GM19023 (cell line): ENCODE data around the gene TPRG1.

ENCODE experiments used
- ATAC-seq: cut with Tn5 transposase; IDR thresholded peaks from one replicate; pipeline ENCODE4 v1.9.1; 2021; ENCODE audit warnings: mild to moderate bottlenecking, moderate library complexity; ENCODE audit not compliant: unreplicated experiment

The TPRG1 gene

DNA sequence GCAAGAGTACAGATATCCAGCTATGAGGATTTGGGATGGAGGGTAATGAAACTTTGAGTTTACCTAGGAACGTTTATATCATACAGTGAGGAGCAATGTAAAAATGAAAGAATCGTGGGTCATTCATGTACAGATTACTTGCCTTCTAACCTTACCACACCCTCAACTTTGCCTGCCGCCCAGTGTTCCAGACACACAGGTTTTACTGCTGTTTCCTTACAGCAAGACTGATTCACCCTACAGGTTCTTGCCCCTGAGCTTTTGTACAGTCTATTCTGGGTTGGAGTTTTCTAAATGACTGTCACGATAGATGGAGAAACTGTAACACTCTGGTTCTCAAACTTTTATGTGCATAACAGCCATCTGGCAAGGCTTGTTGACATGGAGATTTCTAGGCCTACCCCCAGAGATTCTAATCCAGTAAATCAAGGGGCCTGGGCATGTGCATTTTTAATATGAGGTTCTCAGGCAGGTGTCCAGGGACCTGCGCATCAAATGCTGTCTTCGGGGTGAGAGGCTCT lies 6.6 kb upstream of the TPRG1 start:
- ATAC-seq: no peak

DNA sequence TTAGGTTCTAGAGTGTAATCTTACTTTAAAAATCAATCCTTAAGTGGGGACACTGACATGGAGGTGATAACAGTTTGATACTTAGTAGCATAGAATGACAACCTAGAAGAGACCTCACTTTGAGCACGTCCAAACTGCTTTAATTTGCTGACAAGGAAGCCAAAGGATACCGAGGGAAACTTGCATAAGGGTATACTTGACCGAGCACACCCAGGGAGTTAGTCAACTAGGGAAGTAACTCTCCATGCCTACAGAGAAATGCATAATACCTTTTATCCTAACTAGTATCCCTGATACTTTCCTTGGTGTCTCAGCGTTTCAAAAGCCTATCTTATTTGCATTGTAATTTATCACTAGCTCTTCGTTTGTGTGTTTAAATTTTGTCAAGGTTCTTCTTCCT lies 5.5 kb upstream of the TPRG1 start:
- no peak for ATAC-seq

DNA sequence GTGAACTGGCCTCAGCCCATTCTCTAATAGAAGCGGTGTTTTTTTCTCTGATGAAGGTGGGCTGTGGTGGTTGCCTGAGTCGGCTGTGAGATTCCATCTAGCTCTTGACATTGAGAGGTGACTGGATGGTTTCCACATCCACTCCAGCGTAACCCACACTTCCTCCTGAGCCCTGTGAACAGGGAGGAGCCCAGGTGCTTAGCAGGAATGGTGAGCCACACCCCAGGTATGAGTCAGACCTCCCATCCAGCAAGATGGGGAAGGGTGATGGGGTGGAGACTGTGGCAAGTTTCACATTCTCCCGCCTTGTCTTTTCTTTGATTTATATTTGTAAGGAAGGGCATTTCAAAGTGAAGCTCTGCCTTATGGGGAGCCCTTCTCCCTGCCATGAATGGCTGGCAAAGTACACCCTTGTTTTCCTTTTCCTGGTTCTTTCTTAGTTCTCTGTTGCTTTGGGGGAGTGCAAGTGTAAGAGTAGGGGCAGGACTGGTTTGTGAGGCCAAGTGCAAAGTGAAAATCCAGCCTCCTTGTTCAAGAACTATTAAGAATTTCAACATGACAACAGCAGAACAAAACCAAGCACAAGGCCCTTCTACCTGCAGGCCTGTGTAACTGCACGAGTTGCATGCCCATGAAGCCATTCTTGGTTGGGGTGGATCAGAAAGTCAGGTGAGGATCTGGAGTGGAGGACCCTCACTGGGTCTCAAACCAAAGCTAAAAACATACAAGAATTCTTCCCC lies 4.6 kb upstream of the TPRG1 start:
- ATAC-seq: no peak

DNA sequence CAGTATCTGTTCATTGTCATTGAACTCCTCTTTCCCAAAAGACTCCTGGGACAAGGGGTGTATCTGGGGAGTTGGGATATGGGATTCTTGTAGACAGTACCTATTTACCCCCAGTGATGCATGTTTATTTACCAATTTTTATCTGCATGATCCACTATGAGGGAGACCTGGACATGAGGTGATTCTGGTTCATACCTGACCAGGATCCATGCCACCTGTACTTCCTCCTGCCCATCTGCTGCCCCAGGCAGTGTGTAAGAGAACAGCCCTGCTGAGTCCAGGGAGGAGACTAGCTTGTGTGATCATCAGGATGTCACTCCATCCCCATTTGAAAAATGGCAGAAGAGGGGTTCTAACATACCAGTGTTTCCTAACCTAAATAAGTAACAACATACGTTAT lies 3.1 kb upstream of the TPRG1 start:
- no peak for ATAC-seq

DNA sequence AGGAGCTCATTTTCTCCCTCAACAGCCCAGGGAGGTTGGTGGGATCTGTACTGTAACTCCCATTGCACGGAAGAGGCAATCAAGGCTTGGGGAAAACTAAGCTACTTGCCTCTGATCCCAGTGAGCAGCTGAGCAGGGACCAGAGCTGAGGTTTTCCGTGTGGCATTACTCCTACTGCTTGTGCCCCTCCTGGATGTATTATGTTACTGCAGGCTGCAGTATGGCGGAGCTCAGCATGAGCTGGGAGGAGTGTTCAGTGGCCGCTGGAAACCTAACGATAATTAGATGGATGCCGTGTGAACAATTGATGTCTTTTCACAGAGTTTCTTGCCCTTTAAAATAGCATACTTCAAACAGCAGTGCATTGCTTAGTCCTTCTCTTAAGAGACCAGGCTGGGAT lies 2.0 kb upstream of the TPRG1 start:
- ATAC-seq: no peak

DNA sequence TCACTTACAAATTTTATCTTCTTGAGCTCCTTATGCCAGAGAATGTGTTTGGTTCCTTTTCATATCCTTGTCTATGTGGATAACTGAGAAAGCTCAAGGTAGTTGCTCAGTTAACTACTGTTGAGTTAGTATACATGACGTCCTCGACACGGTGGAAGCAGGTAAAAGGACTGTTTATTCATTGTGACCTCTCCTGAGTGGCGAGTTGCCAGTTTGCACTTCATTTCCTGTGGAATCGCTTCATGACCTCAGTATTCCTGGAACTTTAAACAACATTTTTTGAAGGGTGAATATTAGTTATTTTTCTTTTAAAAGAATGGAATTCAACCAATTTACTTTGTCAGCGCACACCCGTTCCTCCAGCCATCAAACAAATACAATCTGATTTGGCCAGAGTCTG lies 1.2 kb upstream of the TPRG1 start:
- ATAC-seq: no peak

DNA sequence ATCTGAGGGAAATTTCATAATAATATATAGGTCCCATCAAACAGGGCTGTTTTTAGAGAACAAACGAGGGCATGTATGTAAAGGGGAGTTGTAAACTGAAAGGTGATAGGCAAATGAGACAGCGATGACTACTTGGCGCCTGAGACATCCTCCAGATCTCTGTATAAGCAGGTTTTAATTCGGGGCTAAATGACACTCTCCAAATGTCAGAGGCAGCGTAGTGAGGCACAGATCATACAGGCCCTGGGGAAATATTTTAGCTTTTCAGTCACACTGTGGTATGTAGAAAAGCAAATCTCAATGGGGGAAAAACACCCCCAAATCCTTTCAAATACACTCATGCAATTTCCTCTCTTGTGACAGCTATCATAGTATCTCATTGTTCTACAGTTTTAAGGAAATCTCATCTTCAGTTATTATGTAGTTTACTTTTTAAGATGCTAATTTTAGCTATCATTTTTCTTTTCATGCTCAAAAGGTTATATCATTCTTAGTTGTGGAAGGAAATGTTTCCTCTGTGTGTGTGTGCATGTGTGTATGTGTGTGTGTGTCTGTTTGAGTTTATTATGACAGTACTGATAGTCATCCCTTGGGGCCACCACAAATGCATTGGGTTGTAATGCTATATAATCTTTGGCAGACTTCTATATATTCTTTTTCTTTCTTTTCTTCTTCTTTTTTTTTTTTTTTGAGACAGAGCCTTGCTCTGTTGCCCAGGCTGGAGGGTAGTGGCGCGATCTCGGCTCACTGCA lies 1.1 kb downstream of the TPRG1 start:
- ATAC-seq: no peak

DNA sequence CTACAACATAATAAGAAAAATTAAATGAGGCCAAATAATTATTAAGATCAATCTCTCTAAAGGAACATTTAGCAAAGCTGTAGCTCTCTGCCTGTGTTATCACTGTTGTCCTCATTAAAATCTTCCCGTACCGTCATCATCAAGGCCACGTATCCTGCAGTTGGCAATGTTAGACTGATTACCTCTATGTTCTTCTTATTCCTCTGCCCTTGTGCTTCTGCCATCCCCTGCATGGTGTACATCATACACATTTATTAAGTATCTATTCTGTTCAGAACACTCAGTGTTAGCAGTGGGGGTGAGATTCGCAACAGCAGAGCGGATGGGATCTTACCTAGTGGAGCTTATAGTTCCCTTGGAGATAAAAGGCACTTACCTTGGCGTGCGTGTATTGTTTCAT lies 12.8 kb downstream of the TPRG1 start:
- no peak for ATAC-seq

DNA sequence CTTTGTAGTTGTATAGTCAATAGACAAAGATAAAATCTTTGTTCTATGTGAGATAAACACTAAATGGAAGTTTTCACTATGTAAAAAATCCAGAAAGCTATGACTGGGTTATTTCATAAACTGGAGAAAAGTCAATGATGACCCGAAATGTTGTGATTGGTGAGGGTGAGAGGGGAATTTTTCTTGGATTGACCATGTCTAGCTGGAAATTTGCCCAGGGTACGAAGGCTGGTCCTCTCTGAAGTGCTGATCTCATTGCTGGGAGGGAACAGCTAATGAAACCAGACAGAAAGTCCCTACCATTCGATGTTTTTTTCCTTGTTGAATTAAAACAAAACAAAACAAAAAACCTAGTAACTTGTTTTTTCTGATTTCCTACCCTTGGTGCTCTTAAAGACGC lies 14.3 kb downstream of the TPRG1 start:
- ATAC-seq: no peak

DNA sequence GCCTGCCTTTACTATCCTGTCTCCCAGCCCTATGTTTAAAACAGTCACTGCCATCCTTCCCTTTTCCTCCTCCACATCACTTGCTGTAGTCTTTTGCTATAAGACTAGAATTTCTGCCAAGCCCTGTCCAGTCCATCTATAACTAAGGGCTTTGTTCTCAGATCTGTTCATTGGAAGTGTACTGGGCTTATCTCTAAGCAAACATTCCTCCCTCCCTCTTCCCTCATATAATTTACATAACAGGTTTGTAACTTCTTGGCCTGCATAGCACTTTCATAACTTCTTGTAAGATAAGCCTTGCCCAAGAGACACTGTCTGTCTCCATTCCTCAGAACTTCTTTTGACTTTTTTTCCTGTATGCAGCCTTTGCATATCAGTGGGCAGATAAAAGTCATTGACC lies 16.7 kb downstream of the TPRG1 start:
- no peak for ATAC-seq

DNA sequence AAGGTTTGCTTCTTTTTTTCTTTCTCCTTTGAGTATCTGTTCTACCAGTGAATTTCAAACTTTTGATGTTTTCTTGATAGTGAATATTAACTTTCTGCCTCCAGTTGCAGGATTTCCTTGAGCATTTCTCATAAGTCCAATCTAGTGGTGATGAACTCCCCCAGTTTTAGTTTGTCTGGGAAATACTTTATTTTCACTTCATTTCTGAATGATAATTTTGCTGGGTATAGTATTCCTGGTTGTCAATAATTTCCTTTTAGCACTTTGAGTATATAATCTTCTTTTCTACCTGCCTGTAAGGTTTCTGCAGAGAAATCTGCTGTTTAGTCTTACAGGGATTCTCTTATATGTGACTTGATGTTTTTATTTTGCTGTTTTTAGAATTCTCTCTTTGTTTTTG lies 21.0 kb downstream of the TPRG1 start:
- ATAC-seq: no peak

DNA sequence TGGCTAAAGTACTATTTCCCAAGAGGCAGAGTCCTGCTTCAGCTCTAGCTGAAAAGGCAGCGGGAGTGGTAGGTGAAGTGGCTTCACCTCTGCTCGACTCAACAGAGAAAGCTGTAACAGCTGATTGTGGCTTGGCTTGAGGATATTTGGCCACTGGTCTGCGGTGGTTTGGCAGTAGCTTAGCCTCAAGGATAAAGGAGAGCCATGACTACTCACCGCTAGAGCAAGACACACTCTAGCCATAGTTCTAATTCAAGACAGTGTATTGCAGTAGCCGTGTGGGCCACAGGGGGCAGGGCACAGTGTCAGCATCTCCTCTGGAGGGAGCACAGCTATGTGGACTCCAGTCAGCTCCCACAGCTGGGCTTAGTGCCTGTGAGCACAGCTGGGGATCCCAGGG lies 23.5 kb downstream of the TPRG1 start:
- no peak for ATAC-seq

DNA sequence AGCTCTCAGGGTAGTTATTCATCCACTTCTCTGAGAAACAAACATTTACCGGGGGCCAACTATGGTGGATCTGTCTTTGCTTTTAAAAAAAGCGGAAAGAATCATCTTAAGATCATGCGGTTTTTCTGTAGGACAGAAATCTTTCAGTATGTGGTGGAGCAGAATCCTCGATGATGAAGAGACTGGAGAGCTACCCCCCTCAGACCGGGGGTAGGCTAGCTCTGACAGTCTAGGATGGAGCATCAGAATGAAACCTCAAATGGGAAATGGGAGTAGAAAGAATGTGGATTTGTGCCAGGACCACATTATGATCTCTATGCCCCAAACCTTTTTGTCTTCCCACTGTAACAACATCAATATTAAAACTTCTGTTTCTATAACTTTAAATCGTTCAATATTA lies 30.3 kb downstream of the TPRG1 start:
- no peak for ATAC-seq

DNA sequence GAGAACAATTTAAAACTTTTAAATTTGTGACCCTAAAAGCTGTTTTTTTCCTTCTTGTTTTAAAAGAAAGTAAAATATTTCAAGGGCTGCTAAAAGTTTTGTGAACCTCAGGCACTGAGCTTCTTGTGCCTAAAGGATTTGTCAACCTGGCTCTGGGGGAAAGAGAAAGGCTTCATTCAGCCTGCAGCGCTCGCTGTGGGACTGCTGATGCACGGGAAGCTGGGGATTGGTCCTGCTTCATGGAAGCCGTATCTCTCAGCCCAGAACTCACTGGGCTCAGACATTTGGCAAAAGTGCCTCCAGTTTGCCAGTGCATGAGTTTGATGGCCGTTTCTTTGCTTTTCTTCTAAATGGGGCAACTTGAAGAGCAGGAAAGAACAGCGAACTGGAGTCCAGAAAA lies 30.8 kb downstream of the TPRG1 start:
- ATAC-seq: no peak

DNA sequence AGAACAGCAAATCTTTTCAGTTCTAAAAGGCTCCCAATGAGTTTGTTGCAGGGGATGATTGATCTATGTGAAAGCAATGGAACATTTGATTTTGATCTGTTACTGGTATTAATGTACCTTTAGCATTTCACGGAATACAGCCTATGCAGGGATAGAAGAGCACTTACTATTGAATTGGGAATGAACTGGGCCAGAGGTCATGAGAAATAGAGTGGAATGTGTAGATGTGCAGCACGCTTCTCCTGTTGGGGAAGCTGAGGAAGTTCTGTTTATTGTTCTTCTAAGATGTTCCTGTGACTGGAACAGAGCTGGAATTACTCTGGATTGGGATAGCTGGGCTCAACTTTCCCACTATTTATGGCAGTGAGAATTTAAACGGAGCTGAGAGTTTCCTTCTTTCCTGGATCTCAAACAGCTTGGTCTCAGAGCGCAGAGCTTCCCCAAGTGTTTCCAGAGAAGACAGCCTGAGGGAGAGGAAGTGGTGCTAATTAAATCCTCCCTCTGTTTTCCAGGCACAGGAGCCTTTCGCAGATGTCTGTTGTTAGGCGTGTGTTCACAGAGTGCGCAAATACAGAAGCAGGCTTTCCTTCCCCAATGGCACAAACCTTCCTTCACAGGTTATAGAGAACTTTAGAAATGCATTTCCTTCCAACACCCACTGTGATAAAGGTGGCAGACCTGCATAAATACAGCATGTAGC lies 32.5 kb downstream of the TPRG1 start:
- no peak for ATAC-seq

DNA sequence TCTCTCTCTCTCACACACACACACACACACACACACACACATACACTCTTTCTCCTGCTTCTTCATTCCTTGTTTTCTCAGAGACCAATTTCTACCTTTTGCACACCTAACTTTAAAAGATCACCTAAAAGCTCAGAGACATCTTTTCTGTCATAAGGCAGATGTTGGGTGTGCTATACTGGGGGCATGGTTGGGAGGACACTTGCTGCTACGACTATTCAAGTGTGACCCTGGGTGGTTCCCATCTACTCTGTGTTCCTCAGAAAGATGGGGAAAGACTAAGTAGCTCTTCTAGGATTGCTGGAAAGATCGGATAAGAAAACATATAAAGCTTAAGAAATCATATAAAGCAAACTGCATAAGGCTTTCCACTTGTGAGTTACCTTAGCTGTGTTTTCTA lies 33.2 kb downstream of the TPRG1 start:
- no peak for ATAC-seq

DNA sequence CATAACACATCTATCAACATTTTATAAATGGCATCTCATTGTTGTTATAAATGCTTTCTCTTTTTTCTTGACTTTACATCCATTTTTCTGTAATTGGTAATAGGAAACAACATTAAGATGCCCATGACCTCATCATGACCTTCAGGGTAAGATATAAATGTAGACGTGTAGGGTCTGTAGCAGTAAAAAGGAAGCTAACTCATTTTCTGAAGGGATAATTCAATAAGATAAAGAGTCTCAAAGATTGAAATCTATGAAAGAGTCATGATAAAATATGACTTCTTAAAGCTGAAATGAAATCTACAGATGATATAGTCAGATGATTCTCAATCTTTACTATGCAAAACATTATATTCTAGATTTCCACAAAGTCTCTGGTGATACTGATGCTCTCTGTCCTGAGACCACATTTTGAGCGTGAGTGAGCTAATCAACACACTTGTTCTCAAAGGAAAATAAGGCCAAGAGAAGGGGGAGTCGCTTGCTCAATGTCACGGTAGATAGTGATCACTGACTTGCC lies 38.5 kb downstream of the TPRG1 start:
- no peak for ATAC-seq

DNA sequence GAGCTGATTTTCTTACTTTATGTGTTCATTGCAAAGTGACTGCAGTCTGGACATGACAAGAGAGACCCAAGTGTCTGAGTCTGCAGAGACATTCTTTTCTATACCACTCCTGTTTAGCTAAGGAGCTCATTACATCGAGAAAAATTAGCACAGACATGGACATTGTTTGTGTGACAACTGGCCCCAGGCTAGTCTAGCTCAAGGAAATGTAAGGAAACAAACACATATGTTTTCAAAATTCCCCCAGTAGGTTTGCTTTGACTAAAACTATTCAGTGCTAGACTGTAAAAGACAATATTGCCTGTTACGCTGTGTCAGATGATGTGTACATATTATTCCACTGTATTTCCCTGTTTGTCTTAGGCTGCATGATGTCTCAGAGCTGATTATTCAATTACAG lies 40.9 kb downstream of the TPRG1 start:
- ATAC-seq: no peak

DNA sequence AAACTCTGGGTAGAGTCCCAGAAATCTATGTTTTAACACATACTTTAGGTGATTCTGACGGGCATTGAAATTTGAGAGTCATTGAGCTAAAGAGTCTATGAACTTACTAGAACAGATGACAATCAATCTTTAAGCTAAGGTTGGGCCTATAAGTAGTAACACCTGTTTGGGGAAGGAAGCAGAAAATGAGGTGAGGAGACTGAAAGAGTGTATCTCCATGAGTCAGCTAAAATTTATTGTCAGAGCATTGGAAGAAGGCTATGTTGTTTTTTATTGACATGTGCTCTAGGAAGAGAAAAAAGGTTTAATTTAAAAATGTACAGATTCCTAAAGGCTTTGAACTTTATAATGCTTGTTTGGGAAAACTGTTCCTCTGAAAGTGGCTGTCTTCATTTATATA lies 42.9 kb downstream of the TPRG1 start:
- no peak for ATAC-seq

DNA sequence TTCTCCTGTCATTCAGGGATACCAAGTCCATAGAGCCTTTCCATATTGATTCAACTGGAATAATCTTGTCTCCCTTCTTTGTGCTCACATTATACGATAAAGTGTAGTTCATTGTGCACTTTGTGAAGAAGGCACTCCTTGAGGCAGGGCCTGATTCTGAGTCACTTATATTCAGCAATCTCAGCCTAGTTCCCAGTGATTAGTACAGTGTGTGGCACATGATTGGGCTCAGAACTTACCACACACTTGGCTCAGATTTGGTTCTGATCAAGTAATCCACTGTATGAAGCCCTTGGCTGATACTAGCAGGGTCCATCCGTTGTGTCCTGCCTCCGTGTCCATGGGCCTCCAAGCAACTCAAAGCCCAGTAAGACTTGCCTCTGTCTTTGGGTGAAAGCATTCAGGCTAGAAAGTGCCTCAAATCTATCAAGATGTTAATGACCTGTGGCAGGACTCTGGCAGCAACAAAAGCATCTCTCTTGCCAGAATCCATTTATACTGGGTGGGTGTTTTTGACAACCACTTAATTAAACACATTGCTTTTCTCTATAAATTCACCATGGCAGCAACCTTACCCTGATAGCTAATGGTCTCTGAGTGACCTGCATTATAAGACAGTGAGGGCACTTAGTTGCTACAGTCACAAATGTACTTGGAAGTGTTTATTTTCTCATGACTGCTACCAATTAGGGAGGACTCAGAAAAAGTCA lies 51.3 kb downstream of the TPRG1 start:
- no peak for ATAC-seq

DNA sequence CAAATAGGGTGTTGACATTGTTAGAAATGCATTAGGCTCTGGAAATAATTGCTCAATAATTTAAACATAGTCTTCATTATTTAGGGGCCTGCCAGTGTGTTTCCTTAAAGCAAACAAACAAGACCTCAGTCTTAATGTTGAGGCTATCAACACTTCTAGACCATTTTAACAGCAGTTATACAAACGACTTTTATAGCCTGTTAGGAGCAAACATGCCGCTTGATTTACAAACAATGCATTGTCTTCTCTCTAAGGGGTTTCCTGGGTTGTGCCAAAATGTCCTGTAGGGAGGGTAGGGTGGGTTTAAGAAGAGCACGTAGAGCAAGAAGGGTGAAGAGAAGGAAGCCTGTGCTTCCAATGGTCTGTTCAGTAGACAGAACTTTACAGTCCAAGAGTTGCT lies 53.7 kb downstream of the TPRG1 start:
- ATAC-seq: no peak
